LNCaP clone FGC (cell line): ENCODE measurements around the gene WDR64.
"Not testable (repeated sequence)": the region's sequence is repeated elsewhere in the genome, so short reads cannot be mapped to it uniquely, and the experiment has no call there.

Experiments
- DNase-seq: peaks from one replicate; pipeline ENCODE4 v3.0.0-alpha.2; 2011; ENCODE audit warnings: low read depth
- H3K4me3 ChIP-seq: 2 replicates; pipeline ENCODE4 v1.5.1; 2011; ENCODE audit warnings: mild to moderate bottlenecking, low read depth, low read length, control low read depth
- CTCF ChIP-seq: IDR thresholded peaks from 2 replicates; pipeline ENCODE4 v1.5.1; 2012; ENCODE audit warnings: mild to moderate bottlenecking; ENCODE audit not compliant: control insufficient read depth, insufficient read depth; ENCODE audit errors: extremely low read depth

The WDR64 gene

GRCh38 chr1:241817956-241818612 is 166.0 kb downstream of the WDR64 start:
- DNase-seq = no peak
- H3K4me3 ChIP-seq = no peak overlapping the region
- TF ChIP-seq CTCF = no peak

- H3K4me3 ChIP-seq = no peak overlapping the region
- no peak for TF ChIP-seq CTCF
- DNase-seq = no peak
Observed at GRCh38 chr1:241819340-241819866, 167.3 kb downstream of the WDR64 start.

- TF ChIP-seq CTCF = no peak
- DNase-seq = no peak
- no peak overlapping the region for H3K4me3 ChIP-seq
Observed at GRCh38 chr1:241821363-241821762, 169.3 kb downstream of the WDR64 start.

GRCh38 chr1:241822846-241823245 is 170.8 kb downstream of the WDR64 start:
- no peak for TF ChIP-seq CTCF
- H3K4me3 ChIP-seq = no peak overlapping the region
- DNase-seq = no peak

GRCh38 chr1:241823925-241824324 is 171.8 kb downstream of the WDR64 start:
- H3K4me3 ChIP-seq = no peak overlapping the region
- no peak for TF ChIP-seq CTCF
- no peak for DNase-seq

- DNase-seq = no peak
- no peak for TF ChIP-seq CTCF
- H3K4me3 ChIP-seq = no peak overlapping the region
Observed at GRCh38 chr1:241825581-241825980, 173.5 kb downstream of the WDR64 start.

- not testable (repeated sequence) for DNase-seq
Observed at GRCh38 chr1:241826613-241827012, 174.5 kb downstream of the WDR64 start.

GRCh38 chr1:241827264-241827663 is 175.2 kb downstream of the WDR64 start:
- no peak overlapping the region for H3K4me3 ChIP-seq
- DNase-seq = no peak
- no peak for TF ChIP-seq CTCF

More at GRCh38 chr1:241826613-241827012, 174.5 kb downstream of the WDR64 start:
- H3K4me3 ChIP-seq = not testable (repeated sequence)
